BJ (cell line): ENCODE results near the gene ERP27. TPM values are rescaled to one million over a fixed set of nuclear protein-coding genes. Genes with fewer than 3 reads are reported as not detected.

Experiments used
- CTCF ChIA-PET: fragments of 350-600 bp; formaldehyde crosslinking; extraction: SDS; loops from one replicate; lab custom pipeline; 2021; ENCODE audit warnings: antibody characterized with exemption, inconsistent platforms; lab: Yijun Ruan, JAX
- POLR2A ChIA-PET: fragments of 300-600 bp; sonication (Branson Sonifier 250); formaldehyde crosslinking; extraction: SDS; loops from one replicate; lab custom pipeline; 2021; ENCODE audit warnings: antibody characterized with exemption; lab: Charles Lee
- DNase-seq: peaks from one replicate; pipeline ENCODE4 v3.0.0-alpha.2; 2011; ENCODE audit warnings: low read depth
- H3K27me3 ChIP-seq: 2 replicates; pipeline ENCODE4 v1.6.0; 2011; ENCODE audit warnings: low read length; ENCODE audit not compliant: control insufficient read depth, insufficient read depth
- H3K36me3 ChIP-seq: 2 replicates; pipeline ENCODE4 v1.5.1; 2011; ENCODE audit warnings: low read length; ENCODE audit not compliant: control insufficient read depth, insufficient read depth
- H3K4me3 ChIP-seq: 2 replicates; pipeline ENCODE4 v1.5.1; 2011; ENCODE audit warnings: low read depth, mild to moderate bottlenecking, control low read depth, low read length
- polyA plus RNA-seq: library from polyadenylated mRNA; depleted of rRNA; stranded (reverse); fragments of >200 nt; gene quantifications from 2 replicates; pipeline ENCODE4 v1.2.3, GENCODE V29; 2011
- TF ChIP-seq, protein P1 (sequence below): IDR thresholded peaks from 2 replicates; pipeline ENCODE4 v1.5.1; 2011; ENCODE audit warnings: low read depth, mild to moderate bottlenecking, control low read depth, inconsistent platforms, low read length, moderate library complexity; ENCODE audit not compliant: insufficient read depth

The ERP27 gene
- polyA plus RNA-seq, 1 experiment, result 0.93 TPM

DNA sequence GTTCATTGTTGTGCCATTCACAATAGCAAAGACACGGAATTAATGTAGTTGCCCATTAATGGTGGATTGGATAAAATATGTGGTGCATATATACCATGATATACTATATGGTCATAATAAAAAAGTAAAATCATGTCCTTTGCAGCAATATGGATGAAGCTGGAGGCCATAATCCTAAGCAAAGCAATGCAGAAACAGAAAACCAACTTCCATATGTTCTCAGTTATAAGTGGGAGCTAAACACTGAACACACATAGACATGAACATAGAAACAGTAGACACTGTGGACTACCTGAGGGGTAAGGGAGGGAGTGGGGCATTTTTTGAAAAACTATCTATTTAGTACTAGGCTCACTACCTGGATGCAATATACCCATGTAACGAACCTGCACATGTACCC lies 3.0 kb upstream of the ERP27 start:
- ChIA-PET POLR2A (no interaction called here), CTCF (no interaction called here)
- TF ChIP-seq, protein P1, sequence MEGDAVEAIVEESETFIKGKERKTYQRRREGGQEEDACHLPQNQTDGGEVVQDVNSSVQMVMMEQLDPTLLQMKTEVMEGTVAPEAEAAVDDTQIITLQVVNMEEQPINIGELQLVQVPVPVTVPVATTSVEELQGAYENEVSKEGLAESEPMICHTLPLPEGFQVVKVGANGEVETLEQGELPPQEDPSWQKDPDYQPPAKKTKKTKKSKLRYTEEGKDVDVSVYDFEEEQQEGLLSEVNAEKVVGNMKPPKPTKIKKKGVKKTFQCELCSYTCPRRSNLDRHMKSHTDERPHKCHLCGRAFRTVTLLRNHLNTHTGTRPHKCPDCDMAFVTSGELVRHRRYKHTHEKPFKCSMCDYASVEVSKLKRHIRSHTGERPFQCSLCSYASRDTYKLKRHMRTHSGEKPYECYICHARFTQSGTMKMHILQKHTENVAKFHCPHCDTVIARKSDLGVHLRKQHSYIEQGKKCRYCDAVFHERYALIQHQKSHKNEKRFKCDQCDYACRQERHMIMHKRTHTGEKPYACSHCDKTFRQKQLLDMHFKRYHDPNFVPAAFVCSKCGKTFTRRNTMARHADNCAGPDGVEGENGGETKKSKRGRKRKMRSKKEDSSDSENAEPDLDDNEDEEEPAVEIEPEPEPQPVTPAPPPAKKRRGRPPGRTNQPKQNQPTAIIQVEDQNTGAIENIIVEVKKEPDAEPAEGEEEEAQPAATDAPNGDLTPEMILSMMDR, result no peak
- DNase-seq, result no peak
- no peaks in the 10 kb centered on the region for H3K27me3 ChIP-seq
- no peak overlapping the region for H3K4me3 ChIP-seq
- no peaks in the 10 kb centered on the region for H3K36me3 ChIP-seq

- POLR2A ChIA-PET, result no interaction called here
- H3K36me3 ChIP-seq, result no peaks in the 10 kb centered on the region
Measured at GRCh38 chr12:14937689-14938088, 648 bp downstream of the ERP27 start.

GRCh38 chr12:14937014-14937413 lies 1.3 kb downstream of the ERP27 start:
- TF ChIP-seq, protein P1, result no peak
- CTCF ChIA-PET, result interaction anchor here (1.3 to 2.6 kb wide), 3 partner anchors 58 to 91 kb away, joined by 3 to 9 read pairs (median 4); no protein-coding TSS in a partner anchor

More at GRCh38 chr12:14937689-14938088, 648 bp downstream of the ERP27 start:
- DNase-seq, result no peak
- Histone ChIP-seq H3K27me3 (no peaks in the 10 kb centered on the region), H3K4me3 (no peak overlapping the region)
- TF ChIP-seq, protein P1, result peak; percentile 8; the same call in 1 of the 2 replicates
- CTCF ChIA-PET, result interaction anchor here (1.3 to 2.6 kb wide), 2 partner anchors 58 to 88 kb away, joined by 3 to 9 read pairs; no protein-coding TSS in a partner anchor

DNA sequence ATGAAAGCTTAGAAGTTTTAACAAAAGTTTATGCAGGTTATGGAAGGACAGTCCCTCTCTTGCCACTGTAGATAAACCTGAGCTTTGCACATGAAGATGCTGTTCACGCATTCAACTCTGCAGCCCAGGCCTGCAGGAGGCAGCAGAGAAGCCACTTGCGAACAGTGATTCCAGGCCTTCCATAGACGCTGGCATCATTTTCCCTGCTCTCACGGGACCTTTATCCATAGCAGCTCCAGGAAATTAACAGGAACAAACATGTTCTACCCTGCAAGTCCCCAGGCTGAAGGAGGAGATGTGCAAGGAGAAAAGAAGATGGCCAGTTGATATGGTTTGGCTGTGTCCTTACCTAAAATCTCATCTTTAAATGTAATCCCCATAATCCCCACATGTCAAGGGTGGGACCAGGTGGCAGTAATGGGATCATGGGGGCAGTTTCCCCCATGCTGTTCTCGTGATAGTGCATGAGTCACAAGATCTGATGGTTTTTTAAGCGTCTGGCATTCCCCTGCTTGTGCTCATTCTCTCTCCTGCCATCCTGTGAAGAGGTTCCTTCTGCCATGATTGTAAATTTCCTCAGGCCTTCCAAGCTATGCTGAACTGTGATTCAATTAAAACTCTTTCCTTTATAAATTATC lies 2.0 kb downstream of the ERP27 start:
- CTCF ChIA-PET, result interaction anchor here (1.3 to 2.6 kb wide), 2 partner anchors 59 to 91 kb away, joined by 4 to 9 read pairs; no protein-coding TSS in a partner anchor

More at GRCh38 chr12:14937014-14937413, 1.3 kb downstream of the ERP27 start:
- POLR2A ChIA-PET, result no interaction called here
- H3K4me3 ChIP-seq, result no peak overlapping the region
- no peaks in the 10 kb centered on the region for H3K27me3 ChIP-seq
- H3K36me3 ChIP-seq, result no peaks in the 10 kb centered on the region
- DNase-seq, result no peak

DNA sequence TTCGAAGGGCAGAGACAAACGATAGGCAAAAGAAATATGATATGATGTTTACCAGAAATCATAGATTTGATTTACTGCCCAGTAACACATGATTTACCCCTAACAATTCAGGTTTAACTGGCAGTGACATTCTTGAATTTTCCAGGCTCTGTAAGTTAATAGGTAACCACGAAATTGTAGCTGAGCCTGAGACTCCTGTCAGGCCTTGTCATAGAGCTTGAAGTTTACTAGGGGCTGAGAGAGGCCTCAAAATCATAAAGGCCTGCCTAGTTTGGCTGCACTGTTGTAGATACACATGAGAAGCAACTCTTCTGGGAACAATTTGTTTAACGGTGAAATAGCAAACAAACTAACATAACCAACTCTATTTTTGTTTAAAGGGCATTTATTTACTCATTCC lies 3.3 kb downstream of the ERP27 start:
- no peak overlapping the region for H3K4me3 ChIP-seq
- DNase-seq, result no peak
- CTCF ChIA-PET, result interaction anchor here (0.5 to 1.8 kb wide), 2 partner anchors 11 to 617 kb away, joined by 4 to 7 read pairs; no protein-coding TSS in a partner anchor
- H3K36me3 ChIP-seq, result no peaks in the 10 kb centered on the region
- POLR2A ChIA-PET, result no interaction called here
- no peaks in the 10 kb centered on the region for H3K27me3 ChIP-seq
- TF ChIP-seq, protein P1, result no peak

More for the DNA sequence above, 2.0 kb downstream of the ERP27 start:
- no peak for DNase-seq
- POLR2A ChIA-PET, result no interaction called here
- H3K27me3 ChIP-seq, result no peaks in the 10 kb centered on the region
- no peaks in the 10 kb centered on the region for H3K36me3 ChIP-seq
- TF ChIP-seq, protein P1, result 0 out of 2 replicates have a peak, but pooled peaks have one; percentile 15
- H3K4me3 ChIP-seq, result no peak overlapping the region
